GM10266 (cell line): ENCODE results near the gene GFOD1.

Source experiments
- DNase-seq: peaks from one replicate; pipeline ENCODE4 v3.0.0; 2012; ENCODE audit errors: extremely low spot score
- TF ChIP-seq, protein P1 (sequence below): IDR thresholded peaks from 2 replicates; pipeline ENCODE4 v1.5.1; 2012; ENCODE audit warnings: mild to moderate bottlenecking, low read depth; ENCODE audit not compliant: control insufficient read depth, insufficient read depth; ENCODE audit errors: missing control alignments

Gene GFOD1

DNA sequence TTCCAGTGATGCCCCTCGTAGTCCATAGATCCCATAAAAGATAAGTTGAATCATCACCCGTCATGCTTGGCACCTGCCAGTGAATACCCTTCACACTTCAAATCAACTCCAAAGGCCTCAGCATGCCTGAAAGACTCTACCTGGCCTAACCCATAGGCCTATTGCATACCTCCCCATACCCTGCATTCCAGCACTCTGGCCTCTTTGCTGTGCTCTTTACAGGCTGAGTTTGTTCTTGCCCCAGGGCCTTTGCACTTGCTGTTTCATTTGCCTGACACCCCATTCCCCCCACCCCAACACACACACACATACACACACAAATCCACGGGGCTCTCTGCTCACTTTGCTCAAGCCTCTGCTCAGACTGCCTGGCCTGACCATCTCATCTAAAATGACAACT lies 3.0 kb upstream of the GFOD1 start:
- no peak for DNase-seq
- TF ChIP-seq, protein P1, sequence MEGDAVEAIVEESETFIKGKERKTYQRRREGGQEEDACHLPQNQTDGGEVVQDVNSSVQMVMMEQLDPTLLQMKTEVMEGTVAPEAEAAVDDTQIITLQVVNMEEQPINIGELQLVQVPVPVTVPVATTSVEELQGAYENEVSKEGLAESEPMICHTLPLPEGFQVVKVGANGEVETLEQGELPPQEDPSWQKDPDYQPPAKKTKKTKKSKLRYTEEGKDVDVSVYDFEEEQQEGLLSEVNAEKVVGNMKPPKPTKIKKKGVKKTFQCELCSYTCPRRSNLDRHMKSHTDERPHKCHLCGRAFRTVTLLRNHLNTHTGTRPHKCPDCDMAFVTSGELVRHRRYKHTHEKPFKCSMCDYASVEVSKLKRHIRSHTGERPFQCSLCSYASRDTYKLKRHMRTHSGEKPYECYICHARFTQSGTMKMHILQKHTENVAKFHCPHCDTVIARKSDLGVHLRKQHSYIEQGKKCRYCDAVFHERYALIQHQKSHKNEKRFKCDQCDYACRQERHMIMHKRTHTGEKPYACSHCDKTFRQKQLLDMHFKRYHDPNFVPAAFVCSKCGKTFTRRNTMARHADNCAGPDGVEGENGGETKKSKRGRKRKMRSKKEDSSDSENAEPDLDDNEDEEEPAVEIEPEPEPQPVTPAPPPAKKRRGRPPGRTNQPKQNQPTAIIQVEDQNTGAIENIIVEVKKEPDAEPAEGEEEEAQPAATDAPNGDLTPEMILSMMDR = no peak

DNA sequence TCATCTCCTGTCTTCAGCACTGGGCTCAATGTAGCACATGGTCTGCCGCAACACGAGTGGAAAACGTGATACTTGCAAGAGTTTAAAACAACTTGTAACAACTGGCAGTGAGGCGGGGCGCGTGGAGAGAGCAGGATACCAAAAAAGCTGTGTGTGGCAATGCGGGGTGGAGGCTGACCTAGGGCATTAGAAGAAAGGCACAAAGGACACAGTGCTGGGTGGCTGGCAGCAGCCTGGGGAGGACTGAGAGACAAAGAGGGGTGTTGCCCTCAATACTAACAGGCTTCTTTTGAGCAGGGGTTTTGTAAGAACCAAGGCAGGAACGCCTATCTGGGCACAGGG lies 1.5 kb upstream of the GFOD1 start:
- no peak for DNase-seq
- TF ChIP-seq, protein P1 = no peak

DNA sequence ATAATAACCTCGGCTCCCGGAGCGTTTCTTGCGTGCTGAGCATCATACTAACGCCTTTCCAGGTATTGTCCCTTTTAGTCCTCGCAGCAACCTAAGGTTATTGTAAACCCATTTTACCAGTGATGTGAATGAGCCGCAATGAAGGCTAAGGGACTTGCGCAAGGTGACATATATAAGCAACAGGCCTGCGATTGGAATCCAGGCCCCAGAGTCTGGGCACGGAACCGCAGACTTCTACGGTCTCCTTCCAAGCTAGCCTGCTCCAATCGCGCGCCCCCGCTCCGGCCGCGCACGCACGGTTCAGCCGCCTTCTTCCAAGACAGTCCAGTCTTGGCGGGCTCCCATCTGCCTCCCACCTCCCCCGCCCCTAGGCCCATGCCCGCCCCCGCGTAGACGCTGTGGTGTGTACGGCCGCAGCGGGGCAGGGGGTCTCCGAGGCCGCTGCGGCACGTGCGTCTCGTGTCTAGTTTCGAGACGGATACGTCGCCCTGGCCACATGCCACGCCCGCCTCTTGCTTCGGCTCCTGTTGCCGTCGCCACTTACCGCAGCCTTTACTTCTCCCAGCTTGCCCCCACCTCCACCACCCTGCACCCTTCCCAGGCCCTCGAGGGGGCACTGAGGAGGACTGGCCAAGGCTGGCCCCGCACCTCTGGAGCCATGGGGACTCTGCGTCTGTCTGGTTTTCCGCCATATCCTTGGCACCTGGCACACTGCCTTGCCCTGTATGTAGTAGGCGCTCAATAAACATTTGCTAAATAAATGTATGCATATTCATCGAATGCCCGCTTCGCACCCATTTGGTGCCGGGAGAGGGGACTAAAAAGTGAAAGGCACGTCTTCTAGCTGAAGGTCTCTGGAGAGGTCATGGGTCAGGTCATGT lies 855 bp upstream of the GFOD1 start:
- DNase-seq = no peak
- TF ChIP-seq, protein P1 = no peak

DNA sequence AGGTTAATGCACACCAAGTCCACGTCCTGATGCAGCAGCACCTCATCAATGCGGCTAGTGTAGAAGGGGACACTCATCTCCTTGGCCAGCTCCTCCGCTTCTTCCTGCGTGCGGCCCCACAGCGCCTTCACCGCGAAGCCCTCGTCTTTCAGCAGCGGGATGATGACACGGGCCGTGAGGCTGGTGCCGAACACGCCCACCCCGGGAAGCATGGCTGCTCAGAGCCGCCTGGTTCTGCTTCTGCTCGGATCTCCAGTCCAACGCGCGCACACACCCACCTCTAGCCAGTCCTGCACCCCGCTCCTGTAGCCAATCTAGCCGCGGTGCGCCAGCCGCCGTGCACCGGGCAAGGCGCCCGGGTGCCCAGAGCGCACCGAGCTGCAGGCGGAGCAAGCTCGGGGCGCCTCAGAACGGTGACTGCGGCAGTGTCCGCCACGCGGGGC lies 700 bp downstream of the GFOD1 start:
- DNase-seq = peak; percentile 77
- TF ChIP-seq, protein P1 = no peak

DNA sequence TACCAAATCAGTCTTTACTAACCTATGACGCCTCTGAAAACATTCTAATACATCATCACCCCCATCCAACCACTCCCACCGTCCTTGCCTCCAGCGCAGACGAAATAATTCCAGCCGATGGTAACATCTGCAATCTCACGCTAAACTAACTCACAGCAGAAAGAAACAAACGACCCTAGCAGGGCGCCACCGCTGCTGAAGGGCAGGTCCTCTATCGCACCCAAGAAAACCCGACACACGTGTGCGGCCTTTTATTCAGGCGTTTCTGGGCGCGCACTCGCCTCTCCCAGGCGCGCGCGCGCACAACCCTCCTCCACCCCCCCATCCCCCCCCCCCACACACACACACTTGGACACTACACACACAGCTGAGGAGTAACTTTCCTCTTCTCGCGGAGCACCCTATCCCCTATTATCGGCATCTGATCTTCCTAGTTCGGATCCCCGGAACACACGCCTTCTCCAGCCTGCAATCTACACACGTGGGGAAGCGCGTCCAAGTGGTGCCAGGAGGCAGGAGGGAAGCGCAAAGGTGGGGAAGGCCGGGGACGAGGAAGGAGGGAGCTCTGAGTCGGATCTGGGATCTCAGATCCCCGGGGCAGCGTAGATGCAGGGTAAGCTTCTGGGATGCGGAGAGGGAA lies 1.4 kb downstream of the GFOD1 start:
- peak; percentile 70 for DNase-seq
- TF ChIP-seq, protein P1 = no peak

DNA sequence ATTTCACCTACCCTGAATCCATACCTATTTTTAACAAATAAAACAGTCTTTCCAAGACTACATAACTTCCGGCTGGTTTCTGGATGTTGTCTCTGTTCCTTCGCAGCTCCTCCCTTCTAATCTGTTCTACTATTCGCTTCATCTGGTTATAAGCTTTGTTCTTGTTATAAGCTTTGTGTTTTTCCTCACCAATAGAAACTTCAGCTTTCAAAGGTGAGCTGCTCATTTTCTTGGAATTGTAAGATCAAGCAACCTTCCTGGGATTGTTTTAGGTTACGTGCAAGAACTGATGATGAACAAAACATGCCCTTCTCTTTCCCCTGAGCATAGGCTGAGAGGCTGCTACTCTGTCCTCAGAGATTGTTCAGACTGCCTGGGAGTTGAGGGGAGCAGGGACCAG lies 2.1 kb downstream of the GFOD1 start:
- TF ChIP-seq, protein P1 = no peak
- DNase-seq = no peak

DNA sequence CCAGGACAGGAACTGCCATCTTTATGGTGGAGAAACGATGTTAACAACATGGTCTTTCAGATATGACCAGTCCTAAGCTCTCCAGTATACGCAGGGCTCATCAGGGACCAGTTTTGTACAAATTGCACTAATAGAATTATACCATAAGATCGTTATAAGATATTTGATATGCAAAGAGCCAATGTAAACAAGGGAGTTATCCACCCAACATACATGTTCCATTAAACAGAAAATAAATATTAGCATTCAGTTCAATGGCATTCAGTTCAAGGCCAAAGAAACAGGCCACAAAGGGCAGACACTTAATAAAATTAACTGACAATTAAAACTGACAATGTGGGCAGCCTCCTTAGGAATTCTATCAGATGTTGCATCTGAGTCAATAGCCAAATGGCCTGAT lies 2.6 kb downstream of the GFOD1 start:
- TF ChIP-seq, protein P1 = no peak
- DNase-seq = no peak
